PFSK-1 (cell line): Measurements from ENCODE around the gene MARCKSL1.

Source experiments
- POLR2AphosphoS5 ChIP-seq: IDR thresholded peaks from 2 replicates; pipeline ENCODE4 v1.6.1; 2012; ENCODE audit warnings: low read depth, mild to moderate bottlenecking, control low read depth, low read length, moderate library complexity
- REST ChIP-seq, 2 experiments: IDR thresholded peaks; 2 replicates each; pipeline versions ENCODE4 v1.6.1 to v1.8.0; 2011 to 2012; ENCODE audit warnings: low read depth in 2 of 2, low read length in 2 of 2, control low read depth in 1 of 2, inconsistent platforms in 1 of 2, mild to moderate bottlenecking in 1 of 2, moderate library complexity in 1 of 2; ENCODE audit not compliant: insufficient read depth in 1 of 2

GRCh38 chr1:32291145-32291707 is 44.8 kb downstream of the MARCKSL1 start:
- TF ChIP-seq REST (IDR thresholded peaks at IDR 0.05; ENCODE audit: insufficient read depth in 1 of 2, low read depth in 2 of 2, low read length in 2 of 2) (no peak), POLR2AphosphoS5 (no peak)
